Upper lobe of right lung (tissue), 1 donor: ENCODE measurements around the gene ASXL2. TPM values are rescaled to one million over a fixed set of nuclear protein-coding genes. Genes with fewer than 3 reads are reported as not detected.

ENCODE experiments used
- ATAC-seq: fragments of 200-7000 bp; cut with Tn5 transposase; one replicate; pipeline ENCODE4 v1.9.1; 2020; ENCODE audit warnings: mild to moderate bottlenecking, moderate library complexity
- DNase-seq: peaks from one replicate; pipeline ENCODE4 v3.0.0-alpha.2; 2020
- H3K27ac ChIP-seq: fragments of 200-600 bp; one replicate; pipeline ENCODE4 v1.8.0; 2022
- H3K27me3 ChIP-seq: fragments of 200-600 bp; one replicate; pipeline ENCODE4 v1.8.0; 2022; ENCODE audit warnings: mild to moderate bottlenecking
- H3K36me3 ChIP-seq: fragments of 200-600 bp; one replicate; pipeline ENCODE4 v1.8.0; 2022
- H3K4me1 ChIP-seq: fragments of 200-600 bp; one replicate; pipeline ENCODE4 v1.8.0; 2022
- H3K4me3 ChIP-seq: fragments of 200-600 bp; one replicate; pipeline ENCODE4 v1.8.0; 2022; ENCODE audit warnings: mild to moderate bottlenecking
- H3K9me3 ChIP-seq: fragments of 200-600 bp; one replicate; pipeline ENCODE4 v1.8.0; 2022
- CTCF ChIP-seq: fragments of 200-600 bp; IDR thresholded peaks from one replicate; pipeline ENCODE4 v1.8.0; 2022; ENCODE audit warnings: antibody characterized with exemption
- intact Hi-C: fragments of 100-400 bp; cut with DNase I; formaldehyde crosslinking; loops from one replicate; pipeline ENCODE4 v1.11.0; 2022
- total RNA-seq: library from RNA; stranded (reverse); fragmentation: NEBNext Ultra II Directional; extraction: Animal tissue kit (Norgen Biotek cat#: 25700); gene quantifications from one replicate; pipeline ENCODE4 v1.2.1, GENCODE V29; 2021
- donor health status: DM: no; HTN: yes; CAD: no; lungs with severe emphysema.

Gene ASXL2
- total RNA-seq, 1 donor from 2014 or later, result 34.3 TPM

GRCh38 chr2:25797620-25798488 is 80.4 kb downstream of the ASXL2 start:
- Histone ChIP-seq H3K4me1 (no peaks in the 10 kb centered on the region), H3K27me3 (no peaks in the 10 kb centered on the region), H3K9me3 (no peaks in the 10 kb centered on the region), H3K27ac (no peak overlapping the region), H3K4me3 (no peak overlapping the region), H3K36me3 (peaks cover 39% of the 10 kb centered on the region)
- DNase-seq (no peak), ATAC-seq (no peak)
- intact Hi-C loops, result no loop called here
- TF ChIP-seq CTCF, result no peak

GRCh38 chr2:25794544-25795276 is 83.6 kb downstream of the ASXL2 start:
- H3K4me1 ChIP-seq, result no peaks in the 10 kb centered on the region
- peak overlapping the region; percentile 28 for H3K27ac ChIP-seq
- intact Hi-C loops, result no loop called here
- peaks cover 24% of the 10 kb centered on the region for H3K36me3 ChIP-seq
- no peaks in the 10 kb centered on the region for H3K27me3 ChIP-seq
- ATAC-seq (no peak), DNase-seq (no peak)
- H3K9me3 ChIP-seq, result no peaks in the 10 kb centered on the region
- TF ChIP-seq CTCF, result no peak
- no peak overlapping the region for H3K4me3 ChIP-seq

- DNase-seq, result no peak
- H3K27ac ChIP-seq, result no peak overlapping the region
- ATAC-seq, result no peak
- no peaks in the 10 kb centered on the region for H3K36me3 ChIP-seq
- intact Hi-C loops, result no loop called here
- H3K4me3 ChIP-seq, result no peak overlapping the region
- H3K27me3 ChIP-seq, result no peaks in the 10 kb centered on the region
- TF ChIP-seq CTCF, result no peak
- H3K9me3 ChIP-seq, result no peaks in the 10 kb centered on the region
- no peaks in the 10 kb centered on the region for H3K4me1 ChIP-seq
These were observed 88.1 kb downstream of the ASXL2 start for GRCh38 chr2:25790074-25790790.

GRCh38 chr2:25788457-25788856 is 89.8 kb downstream of the ASXL2 start:
- intact Hi-C loops, result no loop called here
- Histone ChIP-seq H3K4me3 (no peak overlapping the region), H3K36me3 (no peaks in the 10 kb centered on the region), H3K9me3 (no peaks in the 10 kb centered on the region), H3K27me3 (no peaks in the 10 kb centered on the region), H3K27ac (no peak overlapping the region), H3K4me1 (no peaks in the 10 kb centered on the region)
- DNase-seq (no peak), ATAC-seq (no peak)
- TF ChIP-seq CTCF, result no peak

- Histone ChIP-seq H3K36me3 (no peaks in the 10 kb centered on the region), H3K27me3 (no peaks in the 10 kb centered on the region), H3K4me1 (no peaks in the 10 kb centered on the region), H3K4me3 (no peak overlapping the region), H3K27ac (no peak overlapping the region), H3K9me3 (no peaks in the 10 kb centered on the region)
- peak; percentile 42 for ATAC-seq
- TF ChIP-seq CTCF, result no peak
- intact Hi-C loops, result no loop called here
- no peak for DNase-seq
These were observed 91.3 kb downstream of the ASXL2 start for GRCh38 chr2:25787020-25787419.
